Upper lobe of left lung (tissue), 6 donors: ENCODE results near the gene WBP1. TPM values are rescaled to one million over a fixed set of nuclear protein-coding genes. Genes with fewer than 3 reads are reported as not detected.

Experiments
- ATAC-seq, 2 donors: fragments of 200-7000 bp; cut with Tn5 transposase; one replicate each; pipeline ENCODE4 v1.9.1; 2022; ENCODE audit warnings: mild to moderate bottlenecking in 2 of 2, moderate library complexity in 2 of 2; ENCODE audit not compliant: low FRiP score in 2 of 2
- DNase-seq, 2 donors: peaks; one replicate each; pipeline ENCODE4 v3.0.0-alpha.2; 2019 to 2020
- H3K27ac ChIP-seq, 4 donors: fragments of 200-600 bp; sonication (generic); one replicate each; pipeline ENCODE4 v1.5.1; 2016 to 2019
- H3K27me3 ChIP-seq, 4 donors: fragments of 200-600 bp; sonication (generic); one replicate each; pipeline ENCODE4 v1.5.1; 2017 to 2019
- H3K36me3 ChIP-seq, 4 donors: fragments of 200-600 bp; sonication (generic); one replicate each; pipeline ENCODE4 v1.5.1; 2016 to 2019
- H3K4me1 ChIP-seq, 4 donors: fragments of 200-600 bp; sonication (generic); one replicate each; pipeline ENCODE4 v1.5.1; 2018 to 2019
- H3K4me3 ChIP-seq, 4 donors: fragments of 200-600 bp; sonication (generic); one replicate each; pipeline ENCODE4 v1.5.1; 2017 to 2019; ENCODE audit warnings: mild to moderate bottlenecking in 2 of 4, moderate library complexity in 1 of 4
- H3K9me3 ChIP-seq, 4 donors: fragments of 200-600 bp; sonication (generic); one replicate each; pipeline ENCODE4 v1.5.1; 2018 to 2019
- CTCF ChIP-seq, 6 experiments: fragments of 450-650 bp in 4 of 6; fragments of 200-600 bp in 2 of 6; sonication (generic) in 2 of 6; IDR thresholded peaks; one replicate each; pipeline ENCODE4 v1.5.1; 2016 to 2019; ENCODE audit warnings: antibody characterized with exemption in 6 of 6
- EP300 ChIP-seq, 4 donors: sonication (generic); formaldehyde crosslinking; IDR thresholded peaks; one replicate each; pipeline ENCODE4 v1.5.1; 2017; ENCODE audit warnings: antibody characterized with exemption in 4 of 4, control low read depth in 2 of 4
- POLR2A ChIP-seq, 4 donors: fragments of 450-650 bp; IDR thresholded peaks; one replicate each; pipeline ENCODE4 v1.5.1; 2016 to 2017; ENCODE audit warnings: antibody characterized with exemption in 4 of 4, mild to moderate bottlenecking in 2 of 4
- POLR2AphosphoS5 ChIP-seq, 2 donors: sonication (generic); formaldehyde crosslinking; IDR thresholded peaks; one replicate each; pipeline ENCODE4 v1.5.1; 2017; ENCODE audit warnings: antibody characterized with exemption in 2 of 2
- WGBS, 2 donors: methylation state at CpG; one replicate each; pipeline ENCODE4 v1.1.5; 2017 to 2018; 5-methylcytosine and 5-hydroxymethylcytosine counted together
- total RNA-seq, 6 donors: library from RNA; depleted of rRNA in 4 of 6; stranded (reverse); fragments of >200 nt in 4 of 6; gene quantifications; one replicate each; pipeline versions ENCODE4 v1.1.0 to v1.2.1, GENCODE V29; 2016 to 2021
- donor health status: DM: no; HTN: no; CAD: no; lungs with moderate emphysema.
- donor health status: DM: no; HTN: yes; CAD: no; lungs with severe emphysema.

WBP1 gene
- total RNA-seq, 6 donors from 2014 or later = 34.7 to 109 (median 51.3) TPM

- TF ChIP-seq EP300 (IDR thresholded peaks at IDR 0.05) (no peak), POLR2AphosphoS5 (IDR thresholded peaks at IDR 0.05) (no peak), POLR2A (IDR thresholded peaks at IDR 0.05) (no peak), CTCF (IDR thresholded peaks at IDR 0.05) (no peak)
- no peak for ATAC-seq
- H3K27me3 ChIP-seq = no peaks in the 10 kb centered on the region
- H3K27ac ChIP-seq = no peak overlapping the region
- H3K4me3 ChIP-seq = no peak overlapping the region
- H3K9me3 ChIP-seq = no peaks in the 10 kb centered on the region
- peaks cover 0 to 5% (median 2%) of the 10 kb centered on the region in 4 donors for H3K4me1 ChIP-seq
- no peak for DNase-seq
- no peaks in the 10 kb centered on the region for H3K36me3 ChIP-seq
- 86 to 94% methylated on average over 2 of the region's 2 CpGs for WGBS, 2 donors
These were observed 9.5 kb upstream of the WBP1 start for GRCh38 chr2:74448771-74449170.

GRCh38 chr2:74450570-74451190 lies 7.6 kb upstream of the WBP1 start:
- TF ChIP-seq POLR2AphosphoS5 (IDR thresholded peaks at IDR 0.05) = no peak
- no peak for TF ChIP-seq EP300 (IDR thresholded peaks at IDR 0.05)
- TF ChIP-seq CTCF (IDR thresholded peaks at IDR 0.05) = no peak
- no peak for TF ChIP-seq POLR2A (IDR thresholded peaks at IDR 0.05)
- no peaks in the 10 kb centered on the region for H3K27me3 ChIP-seq
- no peaks in the 10 kb centered on the region for H3K36me3 ChIP-seq
- H3K9me3 ChIP-seq = no peaks in the 10 kb centered on the region
- DNase-seq (no peak), ATAC-seq (no peak)
- H3K4me3 ChIP-seq = no peak overlapping the region
- H3K4me1 ChIP-seq = peaks cover 5 to 12% (median 9%) of the 10 kb centered on the region in 4 donors
- WGBS, 2 donors = 78 to 89% methylated on average over 3 of the region's 3 CpGs
- H3K27ac ChIP-seq = no peak overlapping the region

GRCh38 chr2:74454654-74455511 lies 3.4 kb upstream of the WBP1 start, which contains the start of gene INO80B:
TSS of gene INO80B (plus strand) at chr2:74455087. CDS start at chr2:74455117, 30 bp downstream.
- H3K27me3 ChIP-seq = no peaks in the 10 kb centered on the region
- ATAC-seq = peak; percentile 87 to 91
- WGBS, 2 donors = 1 to 3% methylated on average over 17 to 36 of the region's 40 CpGs
- H3K9me3 ChIP-seq = no peaks in the 10 kb centered on the region
- DNase-seq = peak in 1 of 2 donors; percentile 96
- peaks cover 32 to 46% (median 34%) of the 10 kb centered on the region in 4 donors for H3K4me1 ChIP-seq
- TF ChIP-seq POLR2AphosphoS5 (IDR thresholded peaks at IDR 0.05) = peak; percentile 94 to 96
- peak in 1 of 4 donors; percentile 68 for TF ChIP-seq EP300 (IDR thresholded peaks at IDR 0.05)
- TF ChIP-seq CTCF (IDR thresholded peaks at IDR 0.05) = peak in 2 of 6 experiments; percentile 4 to 7
- TF ChIP-seq POLR2A (IDR thresholded peaks at IDR 0.05) = peak in 1 of 4 donors; percentile 52
- peak within 1 kb of the TSS; percentile 62 to 82 (median 75) for H3K4me3 ChIP-seq
- H3K27ac ChIP-seq = peak within 1 kb of the TSS; percentile 40 to 82 (median 73)
- no peaks in the 10 kb centered on the region for H3K36me3 ChIP-seq

- Histone ChIP-seq H3K27me3 (no peaks in the 10 kb centered on the region), H3K9me3 (no peaks in the 10 kb centered on the region), H3K4me3 (peak overlapping the region; percentile 66 to 87 (median 76)), H3K27ac (peak overlapping the region; percentile 94 to 99 (median 98)), H3K4me1 (peaks cover 32 to 50% (median 34%) of the 10 kb centered on the region in 4 donors), H3K36me3 (peaks cover 0 to 15% (median 6%) of the 10 kb centered on the region in 4 donors)
- ATAC-seq = peak in 1 of 2 donors; percentile 38
- DNase-seq = no peak
- TF ChIP-seq EP300 (IDR thresholded peaks at IDR 0.05) = no peak
- TF ChIP-seq POLR2A (IDR thresholded peaks at IDR 0.05) = no peak
- no peak for TF ChIP-seq POLR2AphosphoS5 (IDR thresholded peaks at IDR 0.05)
- no peak for TF ChIP-seq CTCF (IDR thresholded peaks at IDR 0.05)
- 2 to 3% methylated on average over 11 to 22 of the region's 27 CpGs for WGBS, 2 donors
These were observed 1.1 kb upstream of the WBP1 start for GRCh38 chr2:74457129-74457548.
